ENCODE results near the gene DALRD3. TPM values are rescaled to one million over a fixed set of nuclear protein-coding genes. Genes with fewer than 3 reads are reported as not detected.

DALRD3 gene
- total RNA-seq, 2 experiments from 2014 or later, result 28.6 to 30.9 TPM

Other genes with a start within 250 kb of the DALRD3 start
- gene PRKAR2A, start 170.7 kb downstream of the DALRD3 start, total RNA-seq, result 10 to 100 TPM; 55.6 to 57.2 TPM
- gene SLC25A20, start 119.7 kb downstream of the DALRD3 start, total RNA-seq, result 10 to 100 TPM; 21.3 to 24.1 TPM
- 100 to 1,000 TPM; 127 to 131 TPM for gene ARIH2, start 99.7 kb downstream of the DALRD3 start, total RNA-seq
- 10 to 100 TPM; 24.8 to 26.8 TPM for gene P4HTM, start 28.3 kb downstream of the DALRD3 start, total RNA-seq
- 100 to 1,000 TPM; 141 to 142 TPM for gene WDR6, start 11.2 kb downstream of the DALRD3 start, total RNA-seq
- 10 to 100 TPM; 82.6 to 85.8 TPM for gene NDUFAF3, start 3.5 kb upstream of the DALRD3 start, total RNA-seq
- 100 to 1,000 TPM; 461 to 466 TPM for gene IMPDH2, start 10.8 kb upstream of the DALRD3 start, total RNA-seq
- 100 to 1,000 TPM; 117 to 118 TPM for gene QRICH1, start 75.5 kb upstream of the DALRD3 start, total RNA-seq
- 100 to 1,000 TPM; 242 TPM for gene QARS1, start 86.2 kb upstream of the DALRD3 start, total RNA-seq
- gene USP19, start 102.2 kb upstream of the DALRD3 start, total RNA-seq, result 10 to 100 TPM; 56.7 to 57.9 TPM
- not detected for gene LAMB2, start 114.5 kb upstream of the DALRD3 start, total RNA-seq
- gene CCDC71, start 147.8 kb upstream of the DALRD3 start, total RNA-seq, result 10 to 100 TPM; 29.6 to 31.2 TPM
- 1 to 10 TPM; 2.0 to 3.4 TPM for gene KLHDC8B, start 153.0 kb upstream of the DALRD3 start, total RNA-seq

Data from activated CD8-positive, alpha-beta memory T cell treated with anti-CD3 and anti-CD28 coated beads for 36 hours (primary cell).